AG04450 (cell line): Measurements from ENCODE around the gene VPS11. TPM values are rescaled to one million over a fixed set of nuclear protein-coding genes. Genes with fewer than 3 reads are reported as not detected.

Source experiments
- CTCF ChIA-PET: fragments of 300-600, 350-600 bp; formaldehyde crosslinking; extraction: SDS; loops from one replicate; lab custom pipeline; 2022; ENCODE audit warnings: antibody characterized with exemption, inconsistent platforms; lab: Charles Lee
- POLR2A ChIA-PET: fragments of 350-600 bp; formaldehyde crosslinking; extraction: SDS; loops from one replicate; lab custom pipeline; 2021; ENCODE audit warnings: antibody characterized with exemption, inconsistent platforms; lab: Yijun Ruan, JAX
- DNase-seq: peaks from one replicate; pipeline ENCODE4 v3.0.0-alpha.2; 2011; ENCODE audit warnings: low read depth, low spot score
- H3K27ac ChIP-seq: one replicate; pipeline ENCODE4 v1.5.1; 2012; ENCODE audit warnings: low read depth, low read length, control low read depth
- H3K27me3 ChIP-seq: one replicate; pipeline ENCODE4 v1.6.0; 2012; ENCODE audit warnings: low read length; ENCODE audit not compliant: control insufficient read depth, insufficient read depth
- H3K4me3 ChIP-seq: 2 replicates; pipeline ENCODE4 v1.5.1; 2011; ENCODE audit warnings: mild to moderate bottlenecking, low read depth, low read length, control low read depth
- H3K9me3 ChIP-seq: 2 replicates; pipeline ENCODE4 v1.5.1; 2012; ENCODE audit warnings: low read length; ENCODE audit not compliant: control insufficient read depth, insufficient read depth
- CTCF ChIP-seq: IDR thresholded peaks from 2 replicates; pipeline ENCODE4 v1.5.1; 2011; ENCODE audit warnings: low read depth, low read length, control low read depth, inconsistent platforms
- polyA plus RNA-seq: library from polyadenylated mRNA; depleted of rRNA; stranded (reverse); fragments of >200 nt; gene quantifications from 2 replicates; pipeline ENCODE4 v1.2.3, GENCODE V29; 2011

The VPS11 gene
- polyA plus RNA-seq, 1 experiment: 9.9 TPM

GRCh38 chr11:119103793-119104192 lies 36.2 kb downstream of the VPS11 start:
- no peak for TF ChIP-seq CTCF
- no peak for DNase-seq
- Histone ChIP-seq H3K27me3 (no peaks in the 10 kb centered on the region), H3K9me3 (no peaks in the 10 kb centered on the region), H3K4me3 (no peak overlapping the region), H3K27ac (no peak overlapping the region)
- ChIA-PET POLR2A (no interaction called here), CTCF (interaction anchor here (1.1 to 1.7 kb wide), 2 partner anchors 93 to 102 kb away, joined by 5 to 6 read pairs; partner anchors contain the start of gene CBL)

- POLR2A ChIA-PET: interaction anchor here (0.7 to 2.4 kb wide), 4 partner anchors 12 to 232 kb away, joined by 3 to 23 read pairs (median 7); partner anchors contain the start of gene HINFP
- DNase-seq: peak; percentile 64
- no peak for TF ChIP-seq CTCF
- no peaks in the 10 kb centered on the region for H3K27me3 ChIP-seq
- H3K9me3 ChIP-seq: no peaks in the 10 kb centered on the region
- peak within 1 kb of the TSS; percentile 80 for H3K4me3 ChIP-seq
- peak within 1 kb of the TSS; percentile 39 for H3K27ac ChIP-seq
- CTCF ChIA-PET: interaction anchor here (0.7 to 2.3 kb wide), 6 partner anchors 12 to 249 kb away, joined by 3 to 8 read pairs (median 4); partner anchors contain the start of gene CBL
Observed at GRCh38 chr11:119106564-119107537, 39.2 kb downstream of the VPS11 start, which contains the start of gene C2CD2L. TSS of gene C2CD2L (plus strand) at chr11:119107344. CDS start at chr11:119107742, 398 bp downstream.

- Histone ChIP-seq H3K27me3 (no peaks in the 10 kb centered on the region), H3K4me3 (peak overlapping the region; percentile 80), H3K9me3 (no peaks in the 10 kb centered on the region), H3K27ac (no peak overlapping the region)
- ChIA-PET CTCF (interaction anchor here (0.9 to 2.3 kb wide), 3 partner anchors 89 to 249 kb away, joined by 3 to 8 read pairs (median 5); partner anchors contain the start of gene CBL), POLR2A (interaction anchor here (1.9 to 2.4 kb wide), 2 partner anchors 13 kb away, joined by 11 to 23 read pairs; partner anchors contain the start of gene HINFP)
- no peak for TF ChIP-seq CTCF
- no peak for DNase-seq
Observed at GRCh38 chr11:119107538-119108145, 40.0 kb downstream of the VPS11 start.

GRCh38 chr11:119108146-119108856 lies 40.7 kb downstream of the VPS11 start:
- ChIA-PET CTCF (interaction anchor here (1.2 to 2.3 kb wide), 6 partner anchors 14 to 97 kb away, joined by 3 to 11 read pairs (median 6); partner anchors contain the start of gene CBL), POLR2A (interaction anchor here (1.9 to 2.4 kb wide), 2 partner anchors 12 to 13 kb away, joined by 11 to 23 read pairs; partner anchors contain the start of gene HINFP)
- no peak overlapping the region for H3K27ac ChIP-seq
- H3K9me3 ChIP-seq: no peaks in the 10 kb centered on the region
- peak overlapping the region; percentile 80 for H3K4me3 ChIP-seq
- no peak for TF ChIP-seq CTCF
- no peaks in the 10 kb centered on the region for H3K27me3 ChIP-seq
- DNase-seq: no peak
